ENCODE results near the gene IL20RB.

DNA sequence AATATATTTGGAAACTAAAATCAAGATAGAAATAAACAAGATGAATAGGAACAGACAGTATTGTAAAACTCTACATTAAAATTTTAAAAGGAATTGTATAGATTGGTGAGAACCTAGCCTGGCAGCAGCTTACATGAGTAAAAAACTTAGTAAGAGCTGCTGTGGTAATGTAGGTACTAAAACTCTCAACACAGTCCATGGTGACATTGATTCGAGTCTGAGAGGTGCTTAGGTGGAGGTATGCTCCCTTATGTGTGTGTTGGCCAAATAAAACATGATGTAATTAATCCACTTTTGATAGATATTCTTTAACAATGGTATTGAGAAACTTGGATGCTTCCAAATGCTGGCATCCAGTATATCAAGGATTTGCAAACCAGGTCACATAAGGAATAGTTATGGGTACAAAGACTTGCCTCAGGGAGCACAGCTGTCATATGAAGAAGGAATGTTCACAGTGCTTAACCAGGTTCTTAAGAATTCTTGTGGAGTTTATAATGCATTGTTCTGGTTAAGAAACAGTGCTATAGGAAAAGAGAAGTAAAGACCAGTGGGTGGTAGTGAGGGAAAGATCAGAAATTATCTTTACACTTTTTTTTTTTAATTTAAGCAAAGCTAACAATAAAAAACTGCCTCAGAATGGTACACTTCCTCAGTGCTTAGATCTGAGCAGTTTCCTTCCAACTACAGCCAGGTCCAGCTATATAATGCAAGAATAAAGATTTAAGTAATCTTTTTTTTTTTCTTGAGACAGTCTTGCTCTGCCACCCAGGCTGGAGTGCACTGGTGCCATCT, 24.6 kb upstream of the IL20RB start:
- no peak for TF ChIP-seq EZH2phosphoT487 (IDR thresholded peaks at IDR 0.05; ENCODE audit: low read depth)
- TF ChIP-seq, protein P1, sequence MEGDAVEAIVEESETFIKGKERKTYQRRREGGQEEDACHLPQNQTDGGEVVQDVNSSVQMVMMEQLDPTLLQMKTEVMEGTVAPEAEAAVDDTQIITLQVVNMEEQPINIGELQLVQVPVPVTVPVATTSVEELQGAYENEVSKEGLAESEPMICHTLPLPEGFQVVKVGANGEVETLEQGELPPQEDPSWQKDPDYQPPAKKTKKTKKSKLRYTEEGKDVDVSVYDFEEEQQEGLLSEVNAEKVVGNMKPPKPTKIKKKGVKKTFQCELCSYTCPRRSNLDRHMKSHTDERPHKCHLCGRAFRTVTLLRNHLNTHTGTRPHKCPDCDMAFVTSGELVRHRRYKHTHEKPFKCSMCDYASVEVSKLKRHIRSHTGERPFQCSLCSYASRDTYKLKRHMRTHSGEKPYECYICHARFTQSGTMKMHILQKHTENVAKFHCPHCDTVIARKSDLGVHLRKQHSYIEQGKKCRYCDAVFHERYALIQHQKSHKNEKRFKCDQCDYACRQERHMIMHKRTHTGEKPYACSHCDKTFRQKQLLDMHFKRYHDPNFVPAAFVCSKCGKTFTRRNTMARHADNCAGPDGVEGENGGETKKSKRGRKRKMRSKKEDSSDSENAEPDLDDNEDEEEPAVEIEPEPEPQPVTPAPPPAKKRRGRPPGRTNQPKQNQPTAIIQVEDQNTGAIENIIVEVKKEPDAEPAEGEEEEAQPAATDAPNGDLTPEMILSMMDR (IDR thresholded peaks at IDR 0.05; ENCODE audit: low read depth, low read length), result no peak

All from OCI-LY3 (cell line).